Liver (tissue), 9 donors: ENCODE results near the gene MRAS. TPM values are rescaled to one million over a fixed set of nuclear protein-coding genes. Genes with fewer than 3 reads are reported as not detected.
A peak's percentile ranks its signal among the peaks of the same experiment; 100 is the strongest.

Experiments
- DNase-seq: peaks from one replicate; pipeline ENCODE4 v3.0.0-alpha.2; 2017; ENCODE audit warnings: low spot score
- H3K27ac ChIP-seq, 2 donors: one replicate each; pipeline ENCODE4 v1.7.0; 2013; ENCODE audit warnings: inconsistent platforms in 2 of 2, low read length in 2 of 2, control low read depth in 1 of 2, low read depth in 1 of 2, mild to moderate bottlenecking in 1 of 2
- H3K27me3 ChIP-seq, 4 donors: one replicate each; pipeline versions ENCODE4 v1.6.1 to v1.7.0; 2013; ENCODE audit warnings: low read length in 3 of 4, inconsistent platforms in 1 of 4, mild to moderate bottlenecking in 1 of 4, moderate library complexity in 1 of 4; ENCODE audit not compliant: control insufficient read depth in 4 of 4, insufficient read depth in 4 of 4
- H3K36me3 ChIP-seq, 4 donors: one replicate each; pipeline versions ENCODE4 v1.6.1 to v1.7.0; 2013; ENCODE audit warnings: low read length in 3 of 4, mild to moderate bottlenecking in 3 of 4, low read depth in 1 of 4, moderate library complexity in 1 of 4; ENCODE audit not compliant: control insufficient read depth in 4 of 4, insufficient read depth in 3 of 4
- H3K4me1 ChIP-seq, 4 donors: one replicate each; pipeline versions ENCODE4 v1.6.1 to v1.7.0; 2013; ENCODE audit warnings: low read length in 3 of 4, mild to moderate bottlenecking in 3 of 4, moderate library complexity in 1 of 4; ENCODE audit not compliant: control insufficient read depth in 4 of 4, insufficient read depth in 4 of 4
- H3K4me3 ChIP-seq, 3 donors: one replicate each; pipeline versions ENCODE4 v1.6.1 to v1.7.0; 2013; ENCODE audit warnings: low read length in 3 of 3, control low read depth in 1 of 3, low read depth in 1 of 3, mild to moderate bottlenecking in 1 of 3
- H3K9ac ChIP-seq, 2 donors: one replicate each; pipeline ENCODE4 v1.7.0; 2013; ENCODE audit warnings: low read length in 2 of 2, mild to moderate bottlenecking in 2 of 2, moderate library complexity in 2 of 2, control low read depth in 1 of 2, low read depth in 1 of 2
- H3K9me3 ChIP-seq, 4 donors: one replicate each; pipeline versions ENCODE4 v1.6.1 to v1.7.0; 2013; ENCODE audit warnings: low read length in 3 of 4; ENCODE audit not compliant: control insufficient read depth in 4 of 4
- ATF3 ChIP-seq: IDR thresholded peaks from 2 replicates; pipeline ENCODE4 v1.6.1; 2016; ENCODE audit warnings: antibody characterized with exemption
- CTCF ChIP-seq: fragments of 150-350 bp; IDR thresholded peaks from 2 replicates; pipeline ENCODE4 v1.5.1; 2017; ENCODE audit warnings: improper control_type of control experiment, low read depth, low read length; ENCODE audit not compliant: missing input control
- EGR1 ChIP-seq, 2 donors: IDR thresholded peaks; 2 replicates each; pipeline ENCODE4 v1.6.1; 2016 to 2018; ENCODE audit warnings: antibody characterized with exemption in 2 of 2, low read depth in 2 of 2
- FOXA1 ChIP-seq: IDR thresholded peaks from 2 replicates; pipeline ENCODE4 v1.6.1; 2016; ENCODE audit warnings: antibody characterized with exemption
- FOXA2 ChIP-seq: IDR thresholded peaks from 2 replicates; pipeline ENCODE4 v1.6.1; 2016; ENCODE audit warnings: antibody characterized with exemption
- GABPA ChIP-seq, 2 donors: IDR thresholded peaks in 1 of 2; conservative IDR thresholded peaks in 1 of 2; 2 replicates each; pipeline ENCODE4 v1.6.1; 2016; ENCODE audit warnings: antibody characterized with exemption in 2 of 2, mild to moderate bottlenecking in 1 of 2, moderate library complexity in 1 of 2
- HNF4A ChIP-seq, 2 donors: conservative IDR thresholded peaks; 2 replicates each; pipeline ENCODE4 v1.6.1; 2016; ENCODE audit warnings: antibody characterized with exemption in 2 of 2, mild to moderate bottlenecking in 2 of 2
- HNF4G ChIP-seq: IDR thresholded peaks from 2 replicates; pipeline ENCODE4 v1.6.1; 2016; ENCODE audit warnings: antibody characterized with exemption
- JUND ChIP-seq, 2 donors: IDR thresholded peaks; 2 replicates each; pipeline ENCODE4 v1.6.1; 2016; ENCODE audit warnings: antibody characterized with exemption in 2 of 2
- NR2F2 ChIP-seq: IDR thresholded peaks from 2 replicates; pipeline ENCODE4 v1.6.1; 2016; ENCODE audit warnings: antibody characterized with exemption
- RAD21 ChIP-seq, 2 donors: IDR thresholded peaks; 2 replicates each; pipeline ENCODE4 v1.6.1; 2016; ENCODE audit warnings: antibody characterized with exemption in 2 of 2, mild to moderate bottlenecking in 2 of 2
- REST ChIP-seq: IDR thresholded peaks from 2 replicates; pipeline ENCODE4 v1.6.1; 2016; ENCODE audit warnings: antibody characterized with exemption, mild to moderate bottlenecking
- RXRA ChIP-seq, 2 donors: IDR thresholded peaks; 2 replicates each; pipeline ENCODE4 v1.6.1; 2017 to 2018; ENCODE audit warnings: antibody characterized with exemption in 2 of 2, mild to moderate bottlenecking in 1 of 2
- TAF1 ChIP-seq: conservative IDR thresholded peaks from 2 replicates; pipeline ENCODE4 v1.6.1; 2016; ENCODE audit warnings: antibody characterized with exemption, mild to moderate bottlenecking
- YY1 ChIP-seq: IDR thresholded peaks from 2 replicates; pipeline ENCODE4 v1.6.1; 2016; ENCODE audit warnings: antibody characterized with exemption, mild to moderate bottlenecking
- ZBTB33 ChIP-seq: IDR thresholded peaks from 2 replicates; pipeline ENCODE4 v1.6.1; 2016; ENCODE audit warnings: antibody characterized with exemption
- WGBS: extraction: QIAGEN DNeasy Blood & Tissue Kit; methylation state at CpG from one replicate; pipeline ENCODE4 v1.1.7; 2013; 5-methylcytosine and 5-hydroxymethylcytosine counted together
- polyA plus RNA-seq, 2 donors: library from polyadenylated mRNA; stranded (reverse) in 1 of 2; unstranded in 1 of 2; fragments of 200-250 nt in 1 of 2; fragments of >200 nt in 1 of 2; fragmentation: Nextera tagmentation in 1 of 2; extraction: Ambion mirVana in 1 of 2; gene quantifications; one replicate each; pipeline versions ENCODE4 v1.2.1 to v1.2.3, GENCODE V29; 2013 to 2015
- total RNA-seq, 2 donors: library from RNA; depleted of rRNA; stranded (reverse); fragments of >200 nt; gene quantifications; one replicate each; pipeline ENCODE4 v1.2.3, GENCODE V29; 2014
- donor health status: healthy.
- donor health status: healthy.
- donor health status: healthy.
- donor health status: healthy.
- donor health status: healthy.

The MRAS gene
- total and polyA plus RNA-seq, 4 donors, result 1.6 to 2.6 (median 1.9) TPM

GRCh38 chr3:138389144-138389601 lies 40.8 kb downstream of the MRAS start (continued):
- no peak for TF ChIP-seq EGR1 (IDR thresholded peaks at IDR 0.05; ENCODE audit: low read depth in 2 of 2)

GRCh38 chr3:138389841-138390581 lies 41.6 kb downstream of the MRAS start:
- no peaks in the 10 kb centered on the region for H3K9me3 ChIP-seq
- no peaks in the 10 kb centered on the region for H3K27me3 ChIP-seq
- 86% methylated on average over 9 of the region's 9 CpGs for WGBS
- H3K4me3 ChIP-seq, result no peak overlapping the region
- H3K9ac ChIP-seq, result no peak overlapping the region
- no peak for DNase-seq
- H3K4me1 ChIP-seq, result no peaks in the 10 kb centered on the region
- TF ChIP-seq FOXA1 (no peak), JUND (IDR thresholded peaks at IDR 0.05) (peak in 1 of 2 donors; percentile 9), NR2F2 (no peak), FOXA2 (no peak), REST (no peak), ATF3 (no peak), RXRA (IDR thresholded peaks at IDR 0.05) (no peak), GABPA (IDR thresholded peaks at IDR 0.05 in 1 of 2, conservative IDR thresholded peaks at IDR 0.05 in 1 of 2) (no peak)
- peak overlapping the region in 1 of 2 donors; percentile 18 for H3K27ac ChIP-seq
- H3K36me3 ChIP-seq, result no peaks in the 10 kb centered on the region

- WGBS, result 94% methylated on average over 2 of the region's 2 CpGs
- Histone ChIP-seq H3K27me3 (no peaks in the 10 kb centered on the region), H3K4me3 (no peak overlapping the region), H3K9me3 (no peaks in the 10 kb centered on the region), H3K36me3 (no peaks in the 10 kb centered on the region), H3K4me1 (no peaks in the 10 kb centered on the region), H3K9ac (no peak overlapping the region), H3K27ac (no peak overlapping the region)
- no peak for TF ChIP-seq FOXA2
- no peak for TF ChIP-seq YY1
- TF ChIP-seq JUND (IDR thresholded peaks at IDR 0.05), result no peak
- TF ChIP-seq NR2F2, result no peak
- TF ChIP-seq HNF4A (conservative IDR thresholded peaks at IDR 0.05), result no peak
- no peak for TF ChIP-seq TAF1
- no peak for TF ChIP-seq HNF4G
- no peak for TF ChIP-seq ZBTB33
- no peak for TF ChIP-seq CTCF
- TF ChIP-seq FOXA1, result no peak
- TF ChIP-seq EGR1 (IDR thresholded peaks at IDR 0.05; ENCODE audit: low read depth in 2 of 2), result no peak
- TF ChIP-seq RAD21 (IDR thresholded peaks at IDR 0.05), result no peak
- no peak for DNase-seq
Measured at GRCh38 chr3:138390582-138390932, 42.2 kb downstream of the MRAS start.
